HCT116 (cell line): ENCODE results near the gene PLCH2. TPM values are rescaled to one million over a fixed set of nuclear protein-coding genes. Genes with fewer than 3 reads are reported as not detected.

ENCODE experiments used
- ATAC-seq: fragments of 200-7000 bp; cut with Tn5 transposase; 2 replicates; pipeline ENCODE4 v1.9.1; 2020; ENCODE audit warnings: mild to moderate bottlenecking, moderate library complexity
- BruUV-seq: library from RNA; stranded (reverse); fragments of 400-500 nt; replicated peaks from 2 replicates; lab custom pipeline; 2021; lab: Mats Ljungman, UMichigan
- CTCF ChIA-PET: fragments of 300-600 bp; sonication (Branson Sonifier 250); formaldehyde crosslinking; loops from one replicate; lab custom pipeline; 2021; ENCODE audit warnings: antibody characterized with exemption; lab: Charles Lee
- POLR2A ChIA-PET: fragments of 300-600, 350-600 bp; sonication (Branson Sonifier 250); formaldehyde crosslinking; loops from one replicate; lab custom pipeline; 2021; ENCODE audit warnings: antibody characterized with exemption; lab: Charles Lee
- RAD21 ChIA-PET, 2 experiments: fragments of 300-600 bp; sonication (Branson Sonifier 250); formaldehyde crosslinking; loops; one replicate each; lab custom pipeline; 2023; ENCODE audit warnings: low total read pairs in 2 of 2; ENCODE audit not compliant: uncharacterized antibody in 2 of 2, unreplicated experiment in 2 of 2, low non-redundant PET in 1 of 2; lab: Charles Lee
- DNase-seq: peaks from one replicate; pipeline ENCODE4 v3.0.0-alpha.2; 2010; ENCODE audit warnings: low read depth, low spot score
- H2AFZ ChIP-seq: fragments of 200-600 bp; shearing (Covaris generic), sonication (generic); 2 replicates; pipeline ENCODE4 v1.6.1; 2017; ENCODE audit warnings: low read depth, mixed run types, mixed read lengths, antibody characterized with exemption, low read length; ENCODE audit not compliant: poor library complexity, severe bottlenecking
- H3K27ac ChIP-seq: 2 replicates; pipeline ENCODE4 v1.5.1; 2012; ENCODE audit warnings: low read depth, low read length
- H3K27me3 ChIP-seq: fragments of 200-600 bp; sonication (generic); 2 replicates; pipeline ENCODE4 v1.6.1; 2016; ENCODE audit warnings: mixed run types, low read length, mixed read lengths; ENCODE audit not compliant: insufficient read depth
- H3K36me3 ChIP-seq, 2 experiments: fragments of 200-500 bp in 1 of 2; fragments of 200-600 bp in 1 of 2; sonication (Bioruptor generic) in 1 of 2; sonication (generic) in 1 of 2; 2 replicates each; pipeline versions ENCODE4 v1.5.1 to v1.6.1; 2014 to 2016; ENCODE audit warnings: low read length in 2 of 2, inconsistent platforms in 1 of 2, mixed read lengths in 1 of 2, mixed run types in 1 of 2; ENCODE audit not compliant: insufficient read depth in 2 of 2, control insufficient read depth in 1 of 2
- H3K4me1 ChIP-seq, 2 experiments: fragments of 200-600 bp in 1 of 2; sonication (generic) in 1 of 2; 2 replicates each; pipeline versions ENCODE4 v1.5.1 to v1.6.1; 2012 to 2017; ENCODE audit warnings: low read length in 2 of 2, inconsistent platforms in 1 of 2, mild to moderate bottlenecking in 1 of 2, mixed read lengths in 1 of 2, mixed run types in 1 of 2, moderate library complexity in 1 of 2; ENCODE audit not compliant: insufficient read depth in 2 of 2, control insufficient read depth in 1 of 2
- H3K4me2 ChIP-seq: fragments of 200-600 bp; sonication (generic); 2 replicates; pipeline ENCODE4 v1.6.1; 2017; ENCODE audit warnings: mixed run types, low read length, mixed read lengths
- H3K4me3 ChIP-seq, 2 experiments: fragments of 200-600 bp in 1 of 2; sonication (generic) in 1 of 2; replicated peaks in 1 of 2; 2 replicates each; pipeline ENCODE4 v1.5.1; 2011 to 2016; ENCODE audit warnings: low read length in 2 of 2, control low read depth in 1 of 2, low read depth in 1 of 2, mild to moderate bottlenecking in 1 of 2, mixed read lengths in 1 of 2, mixed run types in 1 of 2
- H3K79me2 ChIP-seq: fragments of 200-600 bp; sonication (generic); 2 replicates; pipeline ENCODE4 v1.6.1; 2017; ENCODE audit warnings: mild to moderate bottlenecking, mixed run types, low read length, moderate library complexity, mixed read lengths; ENCODE audit not compliant: insufficient read depth
- H3K9ac ChIP-seq: fragments of 200-600 bp; sonication (generic); 2 replicates; pipeline ENCODE4 v1.6.1; 2016; ENCODE audit warnings: low read length, mixed read lengths
- H3K9me2 ChIP-seq: fragments of 200-600 bp; sonication (generic), shearing (Covaris generic); 2 replicates; pipeline ENCODE4 v1.6.1; 2017; ENCODE audit warnings: mixed run types, mild to moderate bottlenecking, moderate library complexity; ENCODE audit not compliant: insufficient read depth
- H3K9me3 ChIP-seq, 2 experiments: fragments of 200-500 bp in 1 of 2; fragments of 200-600 bp in 1 of 2; sonication (Bioruptor generic) in 1 of 2; sonication (generic) in 1 of 2; 2 replicates each; pipeline ENCODE4 v1.6.1; 2014 to 2017; ENCODE audit warnings: low read length in 2 of 2, mixed read lengths in 2 of 2, inconsistent platforms in 1 of 2, low read depth in 1 of 2, mild to moderate bottlenecking in 1 of 2, mixed run types in 1 of 2, moderate library complexity in 1 of 2; ENCODE audit not compliant: control insufficient read depth in 1 of 2, insufficient read depth in 1 of 2
- H4K20me1 ChIP-seq: fragments of 200-600 bp; sonication (generic), shearing (Covaris generic); 2 replicates; pipeline ENCODE4 v1.6.1; 2017; ENCODE audit warnings: mixed run types, mild to moderate bottlenecking, moderate library complexity; ENCODE audit not compliant: insufficient read depth
- CBX3 ChIP-seq: IDR thresholded peaks from 2 replicates; pipeline ENCODE4 v1.6.1; 2012; ENCODE audit warnings: low read depth
- CEBPB ChIP-seq: IDR thresholded peaks from 2 replicates; pipeline ENCODE4 v1.6.1; 2012; ENCODE audit warnings: low read depth
- EGR1 ChIP-seq: IDR thresholded peaks from 2 replicates; pipeline ENCODE4 v1.6.1; 2012; ENCODE audit warnings: low read depth
- ELF1 ChIP-seq: IDR thresholded peaks from 2 replicates; pipeline ENCODE4 v1.6.1; 2012; ENCODE audit warnings: low read depth, borderline replicate concordance
- EZH2 ChIP-seq: fragments of 200-600 bp; sonication (generic); IDR thresholded peaks from 2 replicates; pipeline ENCODE4 v1.6.1; 2017; ENCODE audit warnings: antibody characterized with exemption, mixed run types
- EZH2phosphoT487 ChIP-seq: fragments of 200-600 bp; IDR thresholded peaks from 2 replicates; pipeline ENCODE4 v1.6.1; 2018; ENCODE audit warnings: antibody characterized with exemption, borderline replicate concordance
- FOSL1 ChIP-seq: IDR thresholded peaks from 2 replicates; pipeline ENCODE4 v1.6.1; 2012; ENCODE audit warnings: low read depth
- JUND ChIP-seq: IDR thresholded peaks from 2 replicates; pipeline ENCODE4 v1.6.1; 2012
- POLR2AphosphoS5 ChIP-seq: IDR thresholded peaks from 2 replicates; pipeline ENCODE4 v1.6.1; 2011; ENCODE audit warnings: mild to moderate bottlenecking, low read depth, low read length, moderate library complexity
- SP1 ChIP-seq: IDR thresholded peaks from 2 replicates; pipeline ENCODE4 v1.6.1; 2012; ENCODE audit warnings: low read depth
- SRF ChIP-seq: IDR thresholded peaks from 2 replicates; pipeline ENCODE4 v1.6.1; 2012; ENCODE audit warnings: low read depth
- TCF7L2 ChIP-seq: IDR thresholded peaks from 2 replicates; pipeline ENCODE4 v1.7.0; 2011; ENCODE audit warnings: borderline replicate concordance, inconsistent platforms; ENCODE audit not compliant: insufficient read depth, insufficient read length; ENCODE audit errors: extremely low read depth
- YY1 ChIP-seq: IDR thresholded peaks from 2 replicates; pipeline ENCODE4 v1.6.1; 2011; ENCODE audit warnings: low read length, low read depth, moderate library complexity, mild to moderate bottlenecking; ENCODE audit not compliant: insufficient replicate concordance; ENCODE audit errors: extremely low read depth
- ZFX ChIP-seq: fragments of 450-650 bp; IDR thresholded peaks from 2 replicates; pipeline ENCODE4 v1.6.1; 2017
- intact Hi-C: fragments of 100-400 bp; cut with micrococcal nuclease; formaldehyde crosslinking; loops from 2 replicates; pipeline ENCODE4 v1.10.0; 2022
- total RNA-seq: library from RNA; stranded (reverse); gene quantifications from one replicate; pipeline ENCODE4 v1.2.1, GENCODE V29; 2021; ENCODE audit not compliant: unreplicated experiment
- TF ChIP-seq, protein P1 (sequence below): IDR thresholded peaks from 2 replicates; pipeline ENCODE4 v1.6.1; 2012
- TF ChIP-seq, protein P2 (sequence below), 3 experiments: fragments of 200-600 bp in 1 of 3; sonication (generic) in 1 of 3; IDR thresholded peaks in 2 of 3; conservative IDR thresholded peaks in 1 of 3; 2 replicates each; pipeline ENCODE4 v1.5.1; 2012 to 2017; ENCODE audit warnings: low read depth in 2 of 3, low read length in 2 of 3, antibody characterized with exemption in 1 of 3, borderline replicate concordance in 1 of 3, control low read depth in 1 of 3, mild to moderate bottlenecking in 1 of 3, mixed read lengths in 1 of 3, mixed run types in 1 of 3, moderate library complexity in 1 of 3; ENCODE audit not compliant: insufficient read depth in 1 of 3
- TF ChIP-seq, protein P3 (sequence below): IDR thresholded peaks from 2 replicates; pipeline ENCODE4 v1.6.1; 2012
- TF ChIP-seq, protein P4 (sequence below): IDR thresholded peaks from 2 replicates; pipeline ENCODE4 v1.6.1; 2011; ENCODE audit warnings: mild to moderate bottlenecking, low read length, moderate library complexity; ENCODE audit not compliant: insufficient replicate concordance; ENCODE audit errors: extremely low read depth
- TF ChIP-seq, protein P5 (sequence below): IDR thresholded peaks from 2 replicates; pipeline ENCODE4 v1.6.1; 2012; ENCODE audit warnings: low read depth

The PLCH2 gene
- total RNA-seq, 1 experiment from 2014 or later = 2.0 TPM

DNA sequence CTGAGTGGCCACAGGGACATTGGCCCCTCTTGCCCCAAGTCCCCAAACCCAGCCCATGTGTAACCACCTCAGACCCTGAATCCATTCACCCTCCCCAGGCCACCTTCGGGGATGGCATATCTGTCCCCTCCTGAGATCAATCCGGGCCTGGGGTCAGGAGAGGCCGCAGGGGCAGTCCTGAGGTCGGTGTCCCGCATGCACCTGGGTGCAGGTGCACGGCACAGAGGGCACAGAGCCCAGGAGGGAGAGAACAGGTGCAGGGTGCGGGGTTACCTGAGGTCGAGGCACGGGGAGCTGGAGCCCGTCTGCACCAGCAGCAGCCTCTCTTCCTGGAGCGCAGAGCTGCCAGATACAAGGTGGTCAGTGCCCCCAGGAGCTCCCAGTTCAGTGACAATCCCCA is 33.5 kb downstream of the PLCH2 start:
- Histone ChIP-seq H3K27ac (no peak overlapping the region), H3K36me3 (peaks cover 6 to 7% of the 10 kb centered on the region in 2 experiments; a peak in 3 of 4 replicates), H2AFZ (no peak overlapping the region), H3K9me3 (no peaks in the 10 kb centered on the region), H3K4me2 (no peak overlapping the region), H3K27me3 (no peaks in the 10 kb centered on the region), H4K20me1 (no peaks in the 10 kb centered on the region), H3K9me2 (no peaks in the 10 kb centered on the region), H3K79me2 (no peaks in the 10 kb centered on the region), H3K4me3 (no peak overlapping the region), H3K4me1 (no peaks in the 10 kb centered on the region), H3K9ac (no peak overlapping the region)
- intact Hi-C loops = no loop called here
- BruUV-seq = no TSS peak
- DNase-seq (no peak), ATAC-seq (no peak)
- RAD21 ChIA-PET = no interaction called here
- CTCF ChIA-PET = no interaction called here
- POLR2A ChIA-PET = no interaction called here
- TF ChIP-seq EZH2phosphoT487 (no peak), CBX3 (no peak), FOSL1 (no peak), SRF (no peak), POLR2AphosphoS5 (no peak), CEBPB (no peak), EZH2 (no peak), EGR1 (no peak), ZFX (no peak), YY1 (no peak), ELF1 (no peak), SP1 (no peak), TCF7L2 (no peak), JUND (no peak)
- TF ChIP-seq, protein P1, sequence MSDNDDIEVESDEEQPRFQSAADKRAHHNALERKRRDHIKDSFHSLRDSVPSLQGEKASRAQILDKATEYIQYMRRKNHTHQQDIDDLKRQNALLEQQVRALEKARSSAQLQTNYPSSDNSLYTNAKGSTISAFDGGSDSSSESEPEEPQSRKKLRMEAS = no peak
- TF ChIP-seq, protein P2, sequence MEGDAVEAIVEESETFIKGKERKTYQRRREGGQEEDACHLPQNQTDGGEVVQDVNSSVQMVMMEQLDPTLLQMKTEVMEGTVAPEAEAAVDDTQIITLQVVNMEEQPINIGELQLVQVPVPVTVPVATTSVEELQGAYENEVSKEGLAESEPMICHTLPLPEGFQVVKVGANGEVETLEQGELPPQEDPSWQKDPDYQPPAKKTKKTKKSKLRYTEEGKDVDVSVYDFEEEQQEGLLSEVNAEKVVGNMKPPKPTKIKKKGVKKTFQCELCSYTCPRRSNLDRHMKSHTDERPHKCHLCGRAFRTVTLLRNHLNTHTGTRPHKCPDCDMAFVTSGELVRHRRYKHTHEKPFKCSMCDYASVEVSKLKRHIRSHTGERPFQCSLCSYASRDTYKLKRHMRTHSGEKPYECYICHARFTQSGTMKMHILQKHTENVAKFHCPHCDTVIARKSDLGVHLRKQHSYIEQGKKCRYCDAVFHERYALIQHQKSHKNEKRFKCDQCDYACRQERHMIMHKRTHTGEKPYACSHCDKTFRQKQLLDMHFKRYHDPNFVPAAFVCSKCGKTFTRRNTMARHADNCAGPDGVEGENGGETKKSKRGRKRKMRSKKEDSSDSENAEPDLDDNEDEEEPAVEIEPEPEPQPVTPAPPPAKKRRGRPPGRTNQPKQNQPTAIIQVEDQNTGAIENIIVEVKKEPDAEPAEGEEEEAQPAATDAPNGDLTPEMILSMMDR (IDR thresholded peaks at IDR 0.05 in 2 of 3, conservative IDR thresholded peaks at IDR 0.05 in 1 of 3; ENCODE audit: borderline replicate concordance in 1 of 3, insufficient read depth in 1 of 3, low read depth in 2 of 3, low read length in 2 of 3) = no peak
- TF ChIP-seq, protein P3, sequence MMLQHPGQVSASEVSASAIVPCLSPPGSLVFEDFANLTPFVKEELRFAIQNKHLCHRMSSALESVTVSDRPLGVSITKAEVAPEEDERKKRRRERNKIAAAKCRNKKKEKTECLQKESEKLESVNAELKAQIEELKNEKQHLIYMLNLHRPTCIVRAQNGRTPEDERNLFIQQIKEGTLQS = no peak
- TF ChIP-seq, protein P4, sequence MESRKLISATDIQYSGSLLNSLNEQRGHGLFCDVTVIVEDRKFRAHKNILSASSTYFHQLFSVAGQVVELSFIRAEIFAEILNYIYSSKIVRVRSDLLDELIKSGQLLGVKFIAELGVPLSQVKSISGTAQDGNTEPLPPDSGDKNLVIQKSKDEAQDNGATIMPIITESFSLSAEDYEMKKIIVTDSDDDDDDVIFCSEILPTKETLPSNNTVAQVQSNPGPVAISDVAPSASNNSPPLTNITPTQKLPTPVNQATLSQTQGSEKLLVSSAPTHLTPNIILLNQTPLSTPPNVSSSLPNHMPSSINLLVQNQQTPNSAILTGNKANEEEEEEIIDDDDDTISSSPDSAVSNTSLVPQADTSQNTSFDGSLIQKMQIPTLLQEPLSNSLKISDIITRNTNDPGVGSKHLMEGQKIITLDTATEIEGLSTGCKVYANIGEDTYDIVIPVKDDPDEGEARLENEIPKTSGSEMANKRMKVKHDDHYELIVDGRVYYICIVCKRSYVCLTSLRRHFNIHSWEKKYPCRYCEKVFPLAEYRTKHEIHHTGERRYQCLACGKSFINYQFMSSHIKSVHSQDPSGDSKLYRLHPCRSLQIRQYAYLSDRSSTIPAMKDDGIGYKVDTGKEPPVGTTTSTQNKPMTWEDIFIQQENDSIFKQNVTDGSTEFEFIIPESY = no peak
- TF ChIP-seq, protein P5, sequence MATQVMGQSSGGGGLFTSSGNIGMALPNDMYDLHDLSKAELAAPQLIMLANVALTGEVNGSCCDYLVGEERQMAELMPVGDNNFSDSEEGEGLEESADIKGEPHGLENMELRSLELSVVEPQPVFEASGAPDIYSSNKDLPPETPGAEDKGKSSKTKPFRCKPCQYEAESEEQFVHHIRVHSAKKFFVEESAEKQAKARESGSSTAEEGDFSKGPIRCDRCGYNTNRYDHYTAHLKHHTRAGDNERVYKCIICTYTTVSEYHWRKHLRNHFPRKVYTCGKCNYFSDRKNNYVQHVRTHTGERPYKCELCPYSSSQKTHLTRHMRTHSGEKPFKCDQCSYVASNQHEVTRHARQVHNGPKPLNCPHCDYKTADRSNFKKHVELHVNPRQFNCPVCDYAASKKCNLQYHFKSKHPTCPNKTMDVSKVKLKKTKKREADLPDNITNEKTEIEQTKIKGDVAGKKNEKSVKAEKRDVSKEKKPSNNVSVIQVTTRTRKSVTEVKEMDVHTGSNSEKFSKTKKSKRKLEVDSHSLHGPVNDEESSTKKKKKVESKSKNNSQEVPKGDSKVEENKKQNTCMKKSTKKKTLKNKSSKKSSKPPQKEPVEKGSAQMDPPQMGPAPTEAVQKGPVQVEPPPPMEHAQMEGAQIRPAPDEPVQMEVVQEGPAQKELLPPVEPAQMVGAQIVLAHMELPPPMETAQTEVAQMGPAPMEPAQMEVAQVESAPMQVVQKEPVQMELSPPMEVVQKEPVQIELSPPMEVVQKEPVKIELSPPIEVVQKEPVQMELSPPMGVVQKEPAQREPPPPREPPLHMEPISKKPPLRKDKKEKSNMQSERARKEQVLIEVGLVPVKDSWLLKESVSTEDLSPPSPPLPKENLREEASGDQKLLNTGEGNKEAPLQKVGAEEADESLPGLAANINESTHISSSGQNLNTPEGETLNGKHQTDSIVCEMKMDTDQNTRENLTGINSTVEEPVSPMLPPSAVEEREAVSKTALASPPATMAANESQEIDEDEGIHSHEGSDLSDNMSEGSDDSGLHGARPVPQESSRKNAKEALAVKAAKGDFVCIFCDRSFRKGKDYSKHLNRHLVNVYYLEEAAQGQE = no peak
